GM12878 (cell line): Measurements from ENCODE around the gene ACHE. TPM values are rescaled to one million over a fixed set of nuclear protein-coding genes. Genes with fewer than 3 reads are reported as not detected.

ENCODE experiments used
- ATAC-seq: fragments of 200-7000 bp; cut with Tn5 transposase; 3 replicates; pipeline ENCODE4 v1.9.1; 2020; ENCODE audit warnings: mild to moderate bottlenecking, moderate library complexity
- BruUV-seq: library from RNA; stranded (reverse); fragments of 400-500 nt; replicated peaks from 2 replicates; lab custom pipeline; 2021; lab: Mats Ljungman, UMichigan
- CTCF ChIA-PET: fragments of 300-600 bp; sonication (Branson Sonifier 250); formaldehyde crosslinking; extraction: SDS; loops from one replicate; lab custom pipeline; 2021; ENCODE audit warnings: inconsistent platforms; lab: Yijun Ruan, JAX
- POLR2A ChIA-PET: fragments of 350-600 bp; formaldehyde crosslinking; extraction: SDS; loops from one replicate; lab custom pipeline; 2021; ENCODE audit warnings: inconsistent platforms; lab: Charles Lee
- RAD21 ChIA-PET: fragments of 300-600 bp; sonication (Branson Sonifier 250); formaldehyde crosslinking; loops from one replicate; lab custom pipeline; 2023; ENCODE audit warnings: antibody characterized with exemption; ENCODE audit not compliant: unreplicated experiment; lab: Charles Lee
- SMC1A ChIA-PET: fragments of 300-600 bp; sonication (Branson Sonifier 250); formaldehyde crosslinking; loops from one replicate; lab custom pipeline; 2023; ENCODE audit not compliant: unreplicated experiment, uncharacterized antibody; lab: Charles Lee
- DNase-seq: peaks from one replicate; pipeline ENCODE4 v3.0.0-alpha.2; 2011; ENCODE audit warnings: low read depth, low spot score
- FAIRE-seq: peaks from 3 replicates; lab custom pipeline; 2011; peaks lifted over from hg19 to GRCh38; lab: Jason Lieb, UNC
- H2AFZ ChIP-seq: 2 replicates; pipeline ENCODE4 v1.6.0; 2011; ENCODE audit warnings: low read depth, low read length, control low read depth; ENCODE audit not compliant: control insufficient read depth
- H3K27ac ChIP-seq: 2 replicates; pipeline ENCODE4 v1.5.1; 2011; ENCODE audit warnings: control low read depth; ENCODE audit not compliant: control insufficient read depth, insufficient read depth
- H3K27me3 ChIP-seq, 2 experiments: replicated peaks in 1 of 2; 2 replicates each; pipeline versions ENCODE4 v1.6.0 to v1.6.1; 2011; ENCODE audit warnings: low read length in 1 of 2; ENCODE audit not compliant: control insufficient read depth in 2 of 2, insufficient read depth in 2 of 2
- H3K36me3 ChIP-seq, 2 experiments: 2 replicates each; pipeline ENCODE4 v1.5.1; 2011; ENCODE audit warnings: low read length in 1 of 2; ENCODE audit not compliant: control insufficient read depth in 2 of 2, insufficient read depth in 2 of 2
- H3K4me1 ChIP-seq: 2 replicates; pipeline ENCODE4 v1.6.1; 2011; ENCODE audit warnings: mild to moderate bottlenecking, low read length, moderate library complexity, mixed read lengths; ENCODE audit not compliant: control insufficient read depth, insufficient read depth
- H3K4me2 ChIP-seq: 2 replicates; pipeline ENCODE4 v1.6.0; 2011; ENCODE audit warnings: control low read depth; ENCODE audit not compliant: control insufficient read depth, insufficient read depth
- H3K4me3 ChIP-seq: fragments of 200-600 bp; sonication (generic); 2 replicates; pipeline ENCODE4 v1.5.1; 2016
- H3K79me2 ChIP-seq: 2 replicates; pipeline ENCODE4 v1.6.0; 2011; ENCODE audit warnings: low read length; ENCODE audit not compliant: control insufficient read depth, insufficient read depth
- H3K9ac ChIP-seq: 2 replicates; pipeline ENCODE4 v1.8.0; 2011; ENCODE audit warnings: low read length, control low read depth, mixed read lengths; ENCODE audit not compliant: control insufficient read depth, insufficient read depth
- H3K9me3 ChIP-seq: replicated peaks from 3 replicates; pipeline ENCODE4 v1.5.1; 2011; ENCODE audit warnings: mild to moderate bottlenecking, low read length; ENCODE audit not compliant: control insufficient read depth, insufficient read depth
- H4K20me1 ChIP-seq: 2 replicates; pipeline ENCODE4 v1.6.0; 2011; ENCODE audit not compliant: control insufficient read depth, insufficient read depth
- BACH1 ChIP-seq: fragments of 450-650 bp; IDR thresholded peaks from 2 replicates; pipeline ENCODE4 v1.6.1; 2017; ENCODE audit warnings: mild to moderate bottlenecking, borderline replicate concordance
- DPF2 ChIP-seq: fragments of 450-650 bp; IDR thresholded peaks from 2 replicates; pipeline ENCODE4 v1.6.1; 2017; ENCODE audit warnings: mild to moderate bottlenecking
- GATAD2B ChIP-seq: fragments of 450-650 bp; conservative IDR thresholded peaks from 2 replicates; pipeline ENCODE4 v1.6.1; 2017; ENCODE audit warnings: low read depth, mild to moderate bottlenecking, moderate library complexity
- MXI1 ChIP-seq: fragments of 150-350 bp; IDR thresholded peaks from 2 replicates; pipeline ENCODE4 v1.6.1; 2011; ENCODE audit warnings: low read depth, mild to moderate bottlenecking, inconsistent platforms, low read length, improper control_type of control experiment
- NR2C1 ChIP-seq: fragments of 450-650 bp; IDR thresholded peaks from 2 replicates; pipeline ENCODE4 v1.6.1; 2017; ENCODE audit warnings: antibody characterized with exemption, mild to moderate bottlenecking, moderate library complexity
- PKNOX1 ChIP-seq: fragments of 450-650 bp; IDR thresholded peaks from 2 replicates; pipeline ENCODE4 v1.6.1; 2016; ENCODE audit warnings: mild to moderate bottlenecking
- POLR2AphosphoS5 ChIP-seq: IDR thresholded peaks from 2 replicates; pipeline ENCODE4 v1.6.1; 2011; ENCODE audit warnings: mild to moderate bottlenecking, low read length, inconsistent platforms
- RELA ChIP-seq: fragments of 450-650 bp; IDR thresholded peaks from 2 replicates; pipeline ENCODE4 v1.8.0; 2014; ENCODE audit warnings: borderline replicate concordance; ENCODE audit not compliant: partially characterized antibody
- SPI1 ChIP-seq: IDR thresholded peaks from 2 replicates; pipeline ENCODE4 v1.6.1; 2011; ENCODE audit warnings: low read depth, mild to moderate bottlenecking, low read length, moderate library complexity, borderline replicate concordance; ENCODE audit not compliant: insufficient read depth
- SREBF1 ChIP-seq: IDR thresholded peaks from 2 replicates; pipeline ENCODE4 v1.6.1; 2012; ENCODE audit warnings: mild to moderate bottlenecking, low read length
- ZNF207 ChIP-seq: fragments of 450-650 bp; IDR thresholded peaks from 2 replicates; pipeline ENCODE4 v1.6.1; 2014; ENCODE audit warnings: antibody characterized with exemption, mild to moderate bottlenecking, borderline replicate concordance
- ZNF687 ChIP-seq: fragments of 450-650 bp; IDR thresholded peaks from 2 replicates; pipeline ENCODE4 v1.6.1; 2017; ENCODE audit warnings: mild to moderate bottlenecking, moderate library complexity
- WGBS: methylation state at CpG from one replicate; pipeline ENCODE4 v1.1.6; 2016; ENCODE audit warnings: low lambda C conversion rate; ENCODE audit not compliant: insufficient replicate concordance, insufficient coverage; ENCODE audit errors: missing lambda C conversion rate; 5-methylcytosine and 5-hydroxymethylcytosine counted together
- in situ Hi-C: fragments of 300-500 bp; cut with MboI; formaldehyde crosslinking; loops from 9 replicates; pipeline ENCODE4 v1.14.3; 2018; ENCODE audit warnings: mixed read lengths
- intact Hi-C: fragments of 100-400 bp; cut with micrococcal nuclease; formaldehyde crosslinking; loops from one replicate; pipeline ENCODE4 v1.14.2; 2022; ENCODE audit not compliant: unreplicated experiment
- polyA plus RNA-seq, 11 experiments: library from polyadenylated mRNA; depleted of rRNA in 4 of 11; unstranded in 6 of 11; stranded (reverse) in 5 of 11; fragments of >200 nt; fragmentation: Nextera tagmentation in 4 of 11; fragmentation: Illumina TruSeq in 1 of 11; extraction: Ambion mirVana in 4 of 11; extraction: Trizol in 1 of 11; gene quantifications; 1 replicate in 1 of 11; 2 replicates in 10 of 11; pipeline versions ENCODE4 v1.2.1 to v1.2.3, GENCODE V29; 2011 to 2016; ENCODE audit warnings: inconsistent platforms in 2 of 11, missing spikeins in 2 of 11, low read depth in 1 of 11
- total RNA-seq, 4 experiments: library from RNA; depleted of rRNA in 3 of 4; stranded (reverse); fragments of >200 nt in 3 of 4; fragmentation: Illumina TruSeq in 1 of 4; extraction: Trizol in 1 of 4; gene quantifications; 2 replicates each; pipeline versions ENCODE4 v1.2.1 to v1.2.3, GENCODE V29; 2013 to 2021
- TF ChIP-seq, protein P1 (sequence below): fragments of 450-650 bp; formaldehyde crosslinking; IDR thresholded peaks from 2 replicates; pipeline ENCODE4 v1.5.0; 2022; ENCODE audit warnings: mild to moderate bottlenecking, missing genetic modification characterization

ACHE gene
- total and polyA plus RNA-seq, 10 of the 15 experiments (the other 5 are each of a cell fraction or from before 2014, with no cell fraction given): 0.07 to 5.1 (median 2.3) TPM; not detected in 1

GRCh38 chr7:100888988-100889750, 6.5 kb downstream of the ACHE start, which contains the start of gene UFSP1:
Gene UFSP1, minus strand, starts transcription at chr7:100889715. Its CDS starts 444 bp downstream, at chr7:100889271.
- no peaks in the 10 kb centered on the region for H3K9me3 ChIP-seq
- 0 out of 2 replicates have a peak, but pooled peaks have one; percentile 29 for TF ChIP-seq ZNF687
- TF ChIP-seq, protein P1, sequence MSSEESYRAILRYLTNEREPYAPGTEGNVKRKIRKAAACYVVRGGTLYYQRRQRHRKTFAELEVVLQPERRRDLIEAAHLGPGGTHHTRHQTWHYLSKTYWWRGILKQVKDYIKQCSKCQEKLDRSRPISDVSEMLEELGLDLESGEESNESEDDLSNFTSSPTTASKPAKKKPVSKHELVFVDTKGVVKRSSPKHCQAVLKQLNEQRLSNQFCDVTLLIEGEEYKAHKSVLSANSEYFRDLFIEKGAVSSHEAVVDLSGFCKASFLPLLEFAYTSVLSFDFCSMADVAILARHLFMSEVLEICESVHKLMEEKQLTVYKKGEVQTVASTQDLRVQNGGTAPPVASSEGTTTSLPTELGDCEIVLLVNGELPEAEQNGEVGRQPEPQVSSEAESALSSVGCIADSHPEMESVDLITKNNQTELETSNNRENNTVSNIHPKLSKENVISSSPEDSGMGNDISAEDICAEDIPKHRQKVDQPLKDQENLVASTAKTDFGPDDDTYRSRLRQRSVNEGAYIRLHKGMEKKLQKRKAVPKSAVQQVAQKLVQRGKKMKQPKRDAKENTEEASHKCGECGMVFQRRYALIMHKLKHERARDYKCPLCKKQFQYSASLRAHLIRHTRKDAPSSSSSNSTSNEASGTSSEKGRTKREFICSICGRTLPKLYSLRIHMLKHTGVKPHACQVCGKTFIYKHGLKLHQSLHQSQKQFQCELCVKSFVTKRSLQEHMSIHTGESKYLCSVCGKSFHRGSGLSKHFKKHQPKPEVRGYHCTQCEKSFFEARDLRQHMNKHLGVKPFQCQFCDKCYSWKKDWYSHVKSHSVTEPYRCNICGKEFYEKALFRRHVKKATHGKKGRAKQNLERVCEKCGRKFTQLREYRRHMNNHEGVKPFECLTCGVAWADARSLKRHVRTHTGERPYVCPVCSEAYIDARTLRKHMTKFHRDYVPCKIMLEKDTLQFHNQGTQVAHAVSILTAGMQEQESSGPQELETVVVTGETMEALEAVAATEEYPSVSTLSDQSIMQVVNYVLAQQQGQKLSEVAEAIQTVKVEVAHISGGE (CRISPR knock-in tag): no peak
- TF ChIP-seq PKNOX1: peak; percentile 79
- no peak for TF ChIP-seq SPI1
- TF ChIP-seq SREBF1: no peak
- peak; percentile 80 for TF ChIP-seq GATAD2B
- peak; percentile 81 for TF ChIP-seq DPF2
- peak; percentile 33; the same call in 1 of the 2 replicates for TF ChIP-seq ZNF207
- peak; percentile 49; the same call in 1 of the 2 replicates for TF ChIP-seq MXI1
- peak; percentile 19; the same call in 1 of the 2 replicates for TF ChIP-seq POLR2AphosphoS5
- no peak for TF ChIP-seq NR2C1
- TF ChIP-seq BACH1: peak; percentile 51
- TF ChIP-seq RELA: no peak

More at GRCh38 chr7:100888988-100889750, 6.5 kb downstream of the ACHE start, which contains the start of gene UFSP1:
- peaks cover 20 to 37% of the 10 kb centered on the region in 2 experiments for H3K36me3 ChIP-seq
- H3K9ac ChIP-seq: peak within 1 kb of the TSS; percentile 83
- H2AFZ ChIP-seq: peak within 1 kb of the TSS; percentile 88
- ChIA-PET CTCF (interaction anchor here (0.6 to 2.5 kb wide), 19 partner anchors 11 to 394 kb away, joined by 3 to 9 read pairs (median 4); partner anchors contain the start of genes POP7, SLC12A9, SRRT and TRIM56), POLR2A (interaction anchor here (0.8 to 6.7 kb wide), 12 partner anchors 13 to 410 kb away, joined by 3 to 131 read pairs (median 4); partner anchors contain the start of genes FIS1, MOSPD3, SERPINE1 and SRRT), SMC1A (interaction anchor here (0.7 to 4.4 kb wide), 6 partner anchors 11 to 184 kb away, joined by 3 to 33 read pairs (median 6); partner anchors contain the start of genes POP7, SLC12A9 and SRRT), RAD21 (interaction anchor here (0.6 to 2.1 kb wide), 11 partner anchors 13 to 394 kb away, joined by 3 to 21 read pairs (median 4); partner anchors contain the start of genes POP7, SLC12A9, SRRT and TRIM56)
- WGBS: 2% methylated on average over 53 of the region's 73 CpGs
- DNase-seq (no peak), ATAC-seq (peak; percentile 52), FAIRE-seq (no peak)
- H3K27ac ChIP-seq: peak within 1 kb of the TSS; percentile 64
- H3K4me2 ChIP-seq: peak within 1 kb of the TSS; percentile 94
- BruUV-seq: no TSS peak
- no peaks in the 10 kb centered on the region for H4K20me1 ChIP-seq
- H3K4me3 ChIP-seq: peak within 1 kb of the TSS; percentile 91
- intact Hi-C loops: loop anchor here (1.0 kb wide), 1 partner anchor 14 kb away; the partner anchor contains the start of gene SRRT
- peaks cover 30% of the 10 kb centered on the region for H3K4me1 ChIP-seq
- H3K27me3 ChIP-seq: no peaks in the 10 kb centered on the region
- peaks cover 18% of the 10 kb centered on the region for H3K79me2 ChIP-seq
- in situ Hi-C loops: no loop called here
